Natural killer cell (primary cell): ENCODE data around the gene DMTF1. TPM values are rescaled to one million over a fixed set of nuclear protein-coding genes. Genes with fewer than 3 reads are reported as not detected.
A peak's percentile ranks its signal among the peaks of the same experiment; 100 is the strongest.

ENCODE experiments used
- ATAC-seq, 3 donors: fragments of 150-1000 bp in 2 of 3; fragments of 200-7000 bp in 1 of 3; cut with Tn5 transposase; 1 replicate in 1 of 3; 2 replicates in 2 of 3; pipeline ENCODE4 v1.10.0; 2021; ENCODE audit warnings: mild to moderate bottlenecking in 2 of 3, moderate library complexity in 2 of 3
- DNase-seq, 2 donors: peaks; one replicate each; pipeline versions ENCODE4 v3.0.0 to v3.0.0-alpha.2; 2013 to 2021; ENCODE audit warnings: mixed read lengths in 1 of 2
- H3K27ac ChIP-seq: one replicate; pipeline ENCODE4 v1.5.1; 2013; ENCODE audit warnings: mild to moderate bottlenecking, low read length
- H3K27me3 ChIP-seq: one replicate; pipeline ENCODE4 v1.6.1; 2013; ENCODE audit warnings: low read length; ENCODE audit not compliant: control insufficient read depth, insufficient read depth
- H3K36me3 ChIP-seq: one replicate; pipeline ENCODE4 v1.6.1; 2013; ENCODE audit warnings: low read length; ENCODE audit not compliant: control insufficient read depth, insufficient read depth
- H3K4me1 ChIP-seq: one replicate; pipeline ENCODE4 v1.6.1; 2013; ENCODE audit warnings: low read length; ENCODE audit not compliant: control insufficient read depth, insufficient read depth
- H3K4me3 ChIP-seq: one replicate; pipeline ENCODE4 v1.5.1; 2013; ENCODE audit warnings: low read length
- H3K9me3 ChIP-seq: one replicate; pipeline ENCODE4 v1.6.1; 2013; ENCODE audit warnings: low read length; ENCODE audit not compliant: control insufficient read depth, insufficient read depth
- H3K27ac Mint-ChIP-seq, 2 donors: one replicate each; pipeline ENCODE4 v1.8.0; 2022; ENCODE audit warnings: mild to moderate bottlenecking in 2 of 2, mixed read lengths in 2 of 2, moderate library complexity in 1 of 2
- H3K27me3 Mint-ChIP-seq, 2 donors: one replicate each; pipeline ENCODE4 v1.8.0; 2022; ENCODE audit warnings: low read depth in 2 of 2, mixed read lengths in 2 of 2
- H3K36me3 Mint-ChIP-seq: one replicate; pipeline ENCODE4 v1.8.0; 2022; ENCODE audit warnings: mixed read lengths
- H3K4me1 Mint-ChIP-seq, 2 donors: one replicate each; pipeline ENCODE4 v1.8.0; 2022; ENCODE audit warnings: mixed read lengths in 2 of 2
- H3K4me3 Mint-ChIP-seq: one replicate; pipeline ENCODE4 v1.8.0; 2022; ENCODE audit warnings: mild to moderate bottlenecking, moderate library complexity, mixed read lengths
- H3K9me3 Mint-ChIP-seq, 2 donors: one replicate each; pipeline ENCODE4 v1.8.0; 2022; ENCODE audit warnings: mixed read lengths in 2 of 2
- WGBS: methylation state at CpG from one replicate; pipeline ENCODE4 v1.1.7; 2013; ENCODE audit warnings: missing lambda C conversion rate; ENCODE audit not compliant: insufficient coverage; 5-methylcytosine and 5-hydroxymethylcytosine counted together
- intact Hi-C: fragments of 100-400 bp; cut with micrococcal nuclease; formaldehyde crosslinking; loops from one replicate; pipeline ENCODE4 v1.14.2; 2022
- total RNA-seq, 4 donors: library from RNA; stranded (reverse); fragments of 120-200 nt in 1 of 4; gene quantifications; one replicate each; pipeline versions ENCODE4 v1.2.3 to v1.2.4, GENCODE V29; 2013 to 2022
- TF ChIP-seq, protein P1 (sequence below): fragments of 200-600 bp; IDR thresholded peaks from one replicate; pipeline ENCODE4 v1.8.0; 2022; ENCODE audit warnings: antibody characterized with exemption

Gene DMTF1
- total RNA-seq, 3 donors from 2014 or later (not counting 1 experiment from before 2014, with no cell fraction given): 154 to 178 (median 160) TPM

DNA sequence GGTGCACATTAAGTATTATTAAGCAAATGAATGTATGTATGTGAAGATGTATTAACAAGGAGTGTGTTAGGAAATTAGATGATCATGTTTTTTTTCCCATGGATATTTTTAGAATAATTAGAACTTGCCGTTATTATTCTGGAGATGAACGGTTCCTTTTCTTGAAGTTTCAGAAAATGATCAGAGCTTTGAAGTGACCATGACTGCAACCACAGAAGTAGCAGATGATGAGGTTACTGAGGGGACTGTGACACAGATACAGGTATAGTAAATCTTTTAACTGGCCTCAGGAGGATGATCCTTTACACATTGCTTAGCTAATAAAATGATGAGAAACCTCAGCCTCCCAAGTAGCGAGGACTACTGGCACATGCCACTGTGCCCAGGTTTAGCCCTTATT lies 18.6 kb downstream of the DMTF1 start:
- peak overlapping the region; percentile 3 to 50 for H3K27ac Mint-ChIP-seq
- H3K4me3 Mint-ChIP-seq: no peak overlapping the region
- no peak overlapping the region for H3K4me3 ChIP-seq
- whole genome bisulfite sequencing: 91% methylated on average over 3 of the region's 3 CpGs
- intact Hi-C loops: no loop called here
- no peaks in the 10 kb centered on the region for H3K9me3 Mint-ChIP-seq
- H3K27ac ChIP-seq: no peak overlapping the region
- DNase-seq (no peak), ATAC-seq (no peak)
- H3K9me3 ChIP-seq: no peaks in the 10 kb centered on the region
- H3K36me3 ChIP-seq: peaks cover 95% of the 10 kb centered on the region
- H3K27me3 Mint-ChIP-seq: no peaks in the 10 kb centered on the region
- peaks cover 16 to 24% of the 10 kb centered on the region in 2 donors for H3K4me1 Mint-ChIP-seq
- peaks cover 20% of the 10 kb centered on the region for H3K36me3 Mint-ChIP-seq
- TF ChIP-seq, protein P1, sequence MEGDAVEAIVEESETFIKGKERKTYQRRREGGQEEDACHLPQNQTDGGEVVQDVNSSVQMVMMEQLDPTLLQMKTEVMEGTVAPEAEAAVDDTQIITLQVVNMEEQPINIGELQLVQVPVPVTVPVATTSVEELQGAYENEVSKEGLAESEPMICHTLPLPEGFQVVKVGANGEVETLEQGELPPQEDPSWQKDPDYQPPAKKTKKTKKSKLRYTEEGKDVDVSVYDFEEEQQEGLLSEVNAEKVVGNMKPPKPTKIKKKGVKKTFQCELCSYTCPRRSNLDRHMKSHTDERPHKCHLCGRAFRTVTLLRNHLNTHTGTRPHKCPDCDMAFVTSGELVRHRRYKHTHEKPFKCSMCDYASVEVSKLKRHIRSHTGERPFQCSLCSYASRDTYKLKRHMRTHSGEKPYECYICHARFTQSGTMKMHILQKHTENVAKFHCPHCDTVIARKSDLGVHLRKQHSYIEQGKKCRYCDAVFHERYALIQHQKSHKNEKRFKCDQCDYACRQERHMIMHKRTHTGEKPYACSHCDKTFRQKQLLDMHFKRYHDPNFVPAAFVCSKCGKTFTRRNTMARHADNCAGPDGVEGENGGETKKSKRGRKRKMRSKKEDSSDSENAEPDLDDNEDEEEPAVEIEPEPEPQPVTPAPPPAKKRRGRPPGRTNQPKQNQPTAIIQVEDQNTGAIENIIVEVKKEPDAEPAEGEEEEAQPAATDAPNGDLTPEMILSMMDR: no peak
- no peaks in the 10 kb centered on the region for H3K27me3 ChIP-seq
- H3K4me1 ChIP-seq: no peaks in the 10 kb centered on the region

DNA sequence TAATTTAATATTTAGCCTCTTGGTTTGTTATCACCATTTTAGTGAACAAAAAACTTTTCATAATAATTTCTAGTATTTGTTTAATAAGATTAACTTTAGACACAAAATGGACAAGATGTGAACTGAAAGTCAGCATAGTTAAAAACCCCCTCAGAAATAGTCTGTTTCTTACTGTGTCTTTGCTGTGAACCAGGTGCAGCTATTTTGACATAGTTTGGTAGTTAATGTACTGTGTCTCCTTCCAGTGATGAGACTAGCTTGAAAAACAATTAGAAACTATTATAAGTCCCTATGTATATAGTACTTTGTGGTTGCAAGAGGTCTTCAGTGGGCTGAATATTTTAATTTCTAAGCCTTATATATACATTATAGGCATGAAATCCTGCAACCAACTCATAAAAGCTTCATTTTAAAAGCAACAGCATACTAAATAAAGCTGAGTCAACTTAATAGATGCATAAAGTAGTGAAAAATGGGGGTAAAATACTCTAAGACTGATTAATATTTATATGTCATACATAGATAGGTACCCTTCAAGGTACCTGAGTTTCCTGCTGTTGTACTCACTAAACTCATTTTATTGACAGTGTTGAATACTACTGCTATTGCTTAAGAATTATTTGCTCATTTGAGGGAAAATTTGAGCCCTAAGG lies 19.2 kb downstream of the DMTF1 start:
- no peak for ATAC-seq
- H3K36me3 Mint-ChIP-seq: peaks cover 15% of the 10 kb centered on the region
- no peak overlapping the region for H3K27ac Mint-ChIP-seq

DNA sequence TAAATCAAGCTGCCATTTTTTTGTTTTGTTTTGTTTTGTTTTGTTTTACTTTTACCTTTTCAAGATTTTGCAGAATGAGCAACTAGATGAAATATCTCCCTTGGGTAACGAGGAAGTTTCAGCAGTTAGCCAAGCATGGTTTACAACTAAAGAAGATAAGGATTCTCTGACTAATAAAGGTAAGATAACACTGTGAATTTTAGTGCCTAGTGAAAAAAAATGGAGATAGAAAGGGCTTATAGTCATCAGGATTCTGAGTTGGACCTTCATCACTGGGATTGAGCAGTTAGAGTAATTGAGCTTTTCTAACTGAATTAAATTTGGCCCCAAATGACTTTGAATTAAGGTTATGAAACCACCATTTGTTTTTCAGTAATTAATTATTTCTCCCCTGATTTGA lies 21.2 kb downstream of the DMTF1 start:
- no peaks in the 10 kb centered on the region for H3K9me3 ChIP-seq
- no peaks in the 10 kb centered on the region for H3K27me3 ChIP-seq
- peak overlapping the region; percentile 13 to 28 for H3K27ac Mint-ChIP-seq
- H3K4me1 Mint-ChIP-seq: peaks cover 22 to 34% of the 10 kb centered on the region in 2 donors
- no peaks in the 10 kb centered on the region for H3K27me3 Mint-ChIP-seq
- peaks cover 9% of the 10 kb centered on the region for H3K36me3 Mint-ChIP-seq
- TF ChIP-seq, protein P1: no peak
- H3K27ac ChIP-seq: no peak overlapping the region
- DNase-seq: no peak
- no peak overlapping the region for H3K4me3 Mint-ChIP-seq
- 92% methylated on average over 1 of the region's 1 CpG for WGBS
- intact Hi-C loops: no loop called here
- H3K4me3 ChIP-seq: no peak overlapping the region
- no peaks in the 10 kb centered on the region for H3K9me3 Mint-ChIP-seq
- peaks cover 93% of the 10 kb centered on the region for H3K36me3 ChIP-seq
- no peaks in the 10 kb centered on the region for H3K4me1 ChIP-seq
- no peak for ATAC-seq

More for the DNA sequence above, 19.2 kb downstream of the DMTF1 start:
- no peaks in the 10 kb centered on the region for H3K9me3 Mint-ChIP-seq
- Histone ChIP-seq H3K36me3 (peaks cover 95% of the 10 kb centered on the region), H3K27ac (no peak overlapping the region), H3K4me1 (no peaks in the 10 kb centered on the region), H3K4me3 (no peak overlapping the region), H3K27me3 (no peaks in the 10 kb centered on the region), H3K9me3 (no peaks in the 10 kb centered on the region)
- no peak overlapping the region for H3K4me3 Mint-ChIP-seq
- H3K4me1 Mint-ChIP-seq: peaks cover 17 to 26% of the 10 kb centered on the region in 2 donors
- intact Hi-C loops: no loop called here
- no peak for DNase-seq
- TF ChIP-seq, protein P1: no peak
- no peaks in the 10 kb centered on the region for H3K27me3 Mint-ChIP-seq

DNA sequence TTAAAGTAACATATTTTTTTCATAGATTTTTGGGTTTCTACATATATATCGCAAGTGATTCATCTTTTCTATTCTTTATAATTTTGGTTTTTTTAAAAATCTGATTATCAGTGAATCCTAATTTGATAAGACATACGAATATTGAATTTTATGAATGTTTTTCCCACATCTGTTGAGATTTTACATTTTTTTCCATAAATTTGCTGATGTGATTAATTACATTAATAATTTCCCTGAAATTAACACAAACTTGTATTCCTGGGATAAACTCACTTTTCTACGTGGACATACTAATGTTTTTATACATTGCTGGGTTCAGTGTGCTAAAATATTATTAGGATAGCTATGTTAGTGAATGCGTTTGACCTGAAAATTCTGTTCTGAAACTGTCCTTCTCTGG lies 26.1 kb downstream of the DMTF1 start:
- Mint-ChIP-seq H3K4me3 (no peak overlapping the region), H3K9me3 (no peaks in the 10 kb centered on the region), H3K36me3 (peaks cover 13% of the 10 kb centered on the region), H3K27ac (peak overlapping the region; percentile 13 to 66), H3K4me1 (peaks cover 13 to 22% of the 10 kb centered on the region in 2 donors), H3K27me3 (no peaks in the 10 kb centered on the region)
- TF ChIP-seq, protein P1: no peak
- no peak for DNase-seq
- WGBS: 100% methylated on average over 1 of the region's 4 CpGs
- H3K27me3 ChIP-seq: no peaks in the 10 kb centered on the region
- peaks cover 81% of the 10 kb centered on the region for H3K36me3 ChIP-seq
- ATAC-seq: no peak
- H3K4me1 ChIP-seq: no peaks in the 10 kb centered on the region
- no peaks in the 10 kb centered on the region for H3K9me3 ChIP-seq
- intact Hi-C loops: no loop called here
- no peak overlapping the region for H3K27ac ChIP-seq
- no peak overlapping the region for H3K4me3 ChIP-seq
